NCI-H1105 (cell line): ENCODE measurements around the gene NRDC.
"Not testable (repeated sequence)": the region's sequence is repeated elsewhere in the genome, so short reads cannot be mapped to it uniquely, and the experiment has no call there.

ENCODE experiments used
- DNase-seq: peaks from one replicate; lab custom pipeline; 2025; lab: John Stamatoyannopoulos, UW

NRDC gene

GRCh38 chr1:51840743-51841461 is 37.6 kb downstream of the NRDC start:
- DNase-seq = no peak

DNA sequence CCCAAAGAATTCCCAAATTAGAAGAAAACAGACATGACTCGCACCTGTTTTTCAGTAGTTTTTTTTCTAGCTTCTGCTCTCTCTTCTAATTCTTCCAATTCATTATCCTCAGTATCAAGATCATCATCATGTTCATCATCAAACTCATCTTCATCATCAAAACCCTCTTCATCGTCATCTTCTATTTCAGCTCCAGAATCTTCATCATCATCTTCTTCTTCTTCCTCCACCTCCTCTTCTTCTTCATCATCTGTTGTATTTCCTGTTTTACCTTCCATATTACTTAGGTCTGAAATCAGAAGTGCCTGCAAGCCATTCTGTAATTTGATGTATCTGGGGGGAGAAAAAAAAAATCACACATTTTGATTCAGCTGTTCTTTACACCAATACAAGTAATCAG is 38.3 kb downstream of the NRDC start:
- no peak for DNase-seq

- no peak for DNase-seq
Measured at GRCh38 chr1:51839094-51839493, 39.4 kb downstream of the NRDC start.

DNA sequence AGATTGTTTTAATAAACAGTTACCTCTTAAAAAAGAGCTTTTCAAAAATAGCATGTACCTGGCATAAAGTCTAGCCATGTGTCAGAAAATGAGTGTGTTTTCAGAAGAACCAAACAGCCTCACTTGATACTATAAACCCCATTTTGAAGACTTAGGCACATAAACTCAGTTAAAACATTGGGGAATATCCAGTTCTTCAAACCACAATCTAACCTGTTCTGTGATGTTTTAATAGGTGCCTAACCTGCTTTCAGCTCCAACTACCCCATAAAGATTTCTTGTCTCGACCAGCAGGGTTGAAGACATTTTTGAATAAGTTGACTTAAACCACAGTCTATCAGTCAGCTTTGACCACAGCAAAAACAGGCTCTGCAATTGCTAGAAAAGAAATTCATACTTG is 41.3 kb downstream of the NRDC start:
- DNase-seq = no peak

- no peak for DNase-seq
Measured at GRCh38 chr1:51833700-51834099, 44.8 kb downstream of the NRDC start.

DNA sequence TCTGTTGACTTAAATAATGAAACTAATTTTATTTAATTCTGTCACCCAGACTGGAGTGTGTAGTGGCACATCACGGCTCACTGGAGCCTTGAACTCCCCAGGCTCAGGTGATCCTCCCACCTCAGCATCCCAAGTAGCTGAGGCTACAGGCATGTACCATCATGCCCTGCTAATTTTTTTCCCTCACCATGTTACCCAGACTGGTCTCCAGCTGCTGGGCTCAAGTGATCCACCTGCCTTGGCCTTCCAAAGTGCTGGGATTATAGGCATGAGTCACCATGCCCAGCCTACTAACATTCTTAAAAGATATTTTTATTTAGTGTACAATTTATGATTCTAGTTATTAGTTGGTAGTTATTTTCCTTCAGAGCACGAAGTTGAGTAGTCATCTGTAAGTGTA is 49.5 kb downstream of the NRDC start:
- DNase-seq = no peak

DNA sequence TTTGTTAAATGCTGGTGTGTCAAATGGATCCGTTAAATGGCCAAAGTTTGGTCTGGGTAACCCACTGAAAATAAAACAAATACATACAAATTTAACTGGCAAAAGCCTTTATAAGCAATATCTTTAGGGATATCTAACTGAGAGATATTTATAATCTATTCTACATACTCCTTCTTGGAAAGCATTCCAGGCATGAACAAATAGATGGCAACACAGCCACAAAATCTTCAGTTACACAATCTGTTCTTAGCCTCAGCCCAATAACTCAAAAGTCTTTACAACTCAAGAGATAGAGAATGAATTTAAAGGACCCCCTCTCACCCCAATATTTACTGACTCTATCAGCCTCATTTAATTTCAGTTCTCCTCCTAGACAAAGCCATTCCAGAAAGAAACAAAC is 58.7 kb downstream of the NRDC start:
- no peak for DNase-seq

- DNase-seq = not testable (repeated sequence)
Measured at GRCh38 chr1:51819021-51819420, 59.5 kb downstream of the NRDC start.

DNA sequence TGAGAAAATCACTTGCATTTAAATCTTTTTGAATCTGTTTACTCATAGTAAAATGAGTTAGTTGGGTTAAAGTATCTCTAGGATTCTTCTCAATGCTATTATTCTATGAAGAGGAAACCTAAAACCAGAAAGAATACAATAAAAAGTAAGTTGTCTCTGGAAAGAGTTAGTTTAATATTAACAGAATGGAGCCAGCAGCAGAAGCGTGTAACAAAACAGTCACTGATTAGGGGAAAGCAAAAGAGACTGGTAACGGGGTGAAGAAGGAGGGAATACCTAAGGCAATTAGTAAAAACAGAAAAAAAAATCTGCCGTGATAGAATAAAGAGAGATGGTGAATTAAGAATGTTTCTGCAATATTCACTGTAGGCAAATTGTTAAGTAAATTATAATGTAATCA is 60.0 kb downstream of the NRDC start:
- no peak for DNase-seq

DNA sequence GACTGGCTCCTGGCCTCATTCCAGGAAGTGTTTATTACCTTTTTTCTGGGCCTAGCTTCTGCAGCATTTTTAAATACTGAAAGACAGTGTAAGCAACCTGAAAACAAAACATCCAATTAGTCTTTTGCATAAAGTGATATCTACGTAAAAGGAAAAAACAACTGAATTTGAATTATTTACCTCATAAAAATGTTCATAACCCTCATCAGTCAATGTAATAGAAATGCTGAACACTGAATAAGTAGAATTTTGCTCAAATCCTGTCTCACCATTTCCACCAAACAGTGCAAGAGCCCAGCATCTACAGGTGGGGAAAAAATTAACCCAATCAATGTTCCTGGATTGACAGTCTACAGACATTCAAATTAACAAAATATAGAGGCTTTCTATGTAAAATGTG is 64.0 kb downstream of the NRDC start:
- DNase-seq = no peak

DNA sequence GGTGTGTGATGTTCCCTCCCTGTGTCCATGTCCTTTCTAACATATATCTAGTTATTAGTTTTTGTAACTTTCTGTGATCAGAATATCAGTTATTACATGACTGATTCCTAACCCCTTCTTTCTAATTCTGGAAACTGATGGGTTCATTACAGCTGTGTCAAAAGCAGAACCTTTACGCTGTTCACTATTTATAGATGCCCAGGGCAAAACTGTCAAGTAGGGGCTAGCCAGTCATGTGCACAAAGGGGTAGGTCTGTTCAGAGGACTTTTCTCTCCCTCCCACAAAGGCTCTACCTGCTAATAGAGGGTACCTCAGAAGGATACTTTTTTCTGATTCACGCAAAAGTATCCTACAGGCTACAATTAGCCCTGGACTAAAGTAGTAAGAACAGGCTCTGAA is 79.2 kb downstream of the NRDC start:
- no peak for DNase-seq

DNA sequence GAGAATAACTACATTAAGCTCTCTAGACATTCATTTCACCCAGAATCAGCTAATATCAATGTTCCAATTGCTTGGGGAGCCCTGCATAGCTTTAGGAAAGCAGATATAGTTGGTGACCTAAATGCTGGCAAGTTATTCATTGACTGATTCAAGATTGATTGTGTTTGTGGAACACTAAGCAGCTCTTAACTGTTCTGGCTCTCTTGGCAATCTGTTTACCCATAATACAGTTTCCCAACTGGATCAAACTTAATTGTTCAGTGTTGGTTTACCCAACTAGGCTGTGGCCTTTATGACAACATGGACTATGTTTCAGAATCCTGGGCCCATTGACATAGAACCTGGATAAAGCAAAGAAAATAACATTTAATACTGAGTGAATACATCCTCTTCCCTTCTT is 83.7 kb downstream of the NRDC start:
- no peak for DNase-seq

DNA sequence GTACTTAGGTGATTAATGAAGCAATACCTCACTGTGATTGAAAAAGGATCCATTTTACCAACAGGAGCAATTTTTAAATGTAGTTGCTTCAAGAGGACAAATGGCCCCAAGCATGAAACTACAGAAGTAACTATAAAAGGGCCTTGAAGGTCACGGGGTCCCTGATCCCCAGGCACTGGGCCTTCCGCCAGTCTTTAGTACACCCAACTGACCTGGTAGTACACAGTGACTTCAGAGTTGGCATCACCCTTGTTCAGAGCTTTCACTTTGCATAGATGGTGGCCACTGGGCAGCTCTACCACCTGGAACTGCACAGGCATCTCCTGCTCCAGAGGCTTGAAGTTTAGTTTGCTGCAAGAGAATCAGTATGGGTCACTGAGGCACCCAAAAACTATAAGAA is 84.3 kb downstream of the NRDC start:
- no peak for DNase-seq

DNA sequence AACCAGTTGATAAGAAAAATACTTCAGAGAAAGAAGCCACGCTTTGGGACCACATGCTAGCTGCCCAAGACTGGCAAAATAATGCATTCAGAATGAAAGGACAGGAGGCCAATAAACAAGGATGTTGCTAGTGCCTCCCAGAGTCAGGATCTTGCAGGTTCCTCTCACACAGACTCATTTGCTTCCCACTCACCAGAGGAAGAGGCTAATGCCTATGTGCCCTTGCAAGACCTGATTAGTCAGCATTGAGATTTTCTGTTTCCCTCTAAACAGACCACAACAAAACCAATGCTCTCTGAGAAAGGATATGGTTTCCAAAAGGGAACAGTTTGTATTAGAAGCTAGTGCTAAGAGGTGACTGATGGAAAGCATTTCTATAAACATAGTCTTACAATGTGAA is 85.7 kb downstream of the NRDC start:
- no peak for DNase-seq

- no peak for DNase-seq
Measured at GRCh38 chr1:51791888-51792287, 86.6 kb downstream of the NRDC start.

DNA sequence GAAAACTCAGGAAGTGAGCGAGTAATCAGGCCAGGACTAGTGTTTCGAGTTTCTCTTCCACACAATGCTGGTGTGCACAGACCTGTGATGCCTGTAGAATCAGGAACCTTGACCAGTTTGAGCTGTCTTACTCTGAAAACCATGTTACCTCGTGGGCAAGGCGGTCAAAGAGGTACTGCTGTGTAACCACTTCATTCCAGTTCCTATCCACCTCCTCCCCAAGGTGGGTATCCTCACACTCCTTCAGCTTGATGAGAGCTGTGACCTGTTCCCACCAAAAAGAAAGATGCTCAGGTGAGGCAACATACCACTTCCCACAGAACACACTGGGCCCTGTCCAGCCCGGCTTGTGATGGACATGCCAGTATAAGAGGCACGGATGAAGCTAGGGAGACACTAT is 88.1 kb downstream of the NRDC start:
- DNase-seq = no peak

- DNase-seq = no peak
Measured at GRCh38 chr1:51789342-51789741, 89.2 kb downstream of the NRDC start.

DNA sequence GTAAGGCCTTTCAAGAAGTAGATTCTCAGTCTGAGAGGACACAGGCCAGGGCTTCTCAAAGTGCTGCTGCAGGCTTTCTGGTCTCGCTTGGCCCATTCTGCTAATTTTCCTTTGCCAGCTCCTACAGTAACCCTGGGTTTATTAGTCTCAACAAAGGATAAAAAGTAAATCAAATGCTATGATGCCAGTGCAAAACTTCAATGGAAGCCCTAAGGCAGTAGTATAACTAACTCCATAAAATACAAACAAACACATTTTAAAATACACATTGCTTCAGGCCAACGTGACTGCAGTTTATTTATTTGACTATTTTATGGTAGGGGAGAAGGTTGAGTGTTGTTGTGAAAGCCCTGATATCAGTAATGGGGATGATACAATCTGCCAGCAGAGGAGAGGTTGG is 89.6 kb downstream of the NRDC start:
- no peak for DNase-seq

DNA sequence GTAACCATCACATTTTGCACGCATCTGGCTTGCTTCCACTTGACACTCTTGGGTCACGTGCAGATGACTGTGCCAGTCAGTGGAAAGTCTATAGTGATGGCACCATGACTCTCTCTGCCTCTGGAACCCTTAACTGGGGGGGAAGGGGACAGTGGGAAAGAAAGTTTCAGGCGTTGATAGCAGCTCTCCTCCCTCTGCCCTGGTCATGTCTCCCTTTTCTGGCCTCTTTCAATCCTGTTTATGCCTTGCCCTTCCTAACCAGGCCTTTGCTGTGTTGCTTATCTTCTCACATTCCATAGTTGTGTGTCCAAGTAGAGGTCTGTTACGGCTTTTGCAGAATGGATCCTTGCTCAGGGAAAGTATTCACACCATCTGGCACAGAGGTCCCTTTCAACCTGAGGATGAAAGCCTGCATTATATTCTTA is 93.5 kb downstream of the NRDC start:
- DNase-seq = no peak

DNA sequence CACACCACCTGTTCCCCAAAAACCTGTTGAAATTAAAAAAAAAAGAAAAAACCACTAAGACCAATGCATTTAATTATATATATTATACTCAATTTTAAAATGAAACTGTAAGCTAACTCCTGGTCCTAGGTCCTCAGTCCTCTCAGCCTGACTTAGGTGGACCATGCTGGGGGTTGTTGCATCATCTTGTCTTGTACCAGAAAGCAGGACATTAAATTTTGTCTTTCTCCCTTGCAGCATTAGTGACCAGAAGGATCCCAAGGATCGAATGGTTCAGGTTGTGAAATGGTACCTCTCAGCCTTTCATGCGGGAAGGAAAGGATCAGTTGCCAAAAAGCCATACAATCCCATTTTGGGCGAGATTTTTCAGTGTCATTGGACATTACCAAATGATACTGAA is 97.6 kb downstream of the NRDC start:
- no peak for DNase-seq

GRCh38 chr1:51776408-51776807 is 102.1 kb downstream of the NRDC start:
- no peak for DNase-seq

DNA sequence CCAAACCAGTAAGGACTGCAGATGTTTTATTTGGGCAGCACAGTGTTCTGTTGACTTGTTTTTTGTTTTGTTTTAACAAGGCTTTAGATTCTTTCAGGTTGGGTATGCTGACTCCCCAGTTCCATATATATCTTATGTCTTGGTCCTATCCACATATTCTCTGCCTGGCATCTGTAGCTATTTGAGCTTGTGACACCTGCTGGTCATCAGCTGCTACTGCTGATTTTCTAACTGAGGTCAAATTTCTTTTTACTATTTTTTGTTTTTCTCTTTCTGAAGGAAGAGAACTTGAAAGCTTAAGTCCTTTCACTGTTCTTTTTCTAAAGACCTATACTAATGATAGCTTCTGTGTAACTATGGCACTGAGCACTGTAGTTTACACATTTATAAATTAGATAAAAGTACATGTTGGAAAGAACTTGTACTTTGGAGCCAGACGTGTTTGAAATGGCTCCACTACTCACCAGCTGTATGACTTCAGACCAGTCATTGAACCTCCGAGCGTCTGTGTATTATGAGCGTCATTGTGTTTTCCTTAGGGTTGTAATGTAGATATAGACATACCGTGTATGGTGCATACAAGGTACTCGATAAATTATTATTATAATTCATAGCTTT is 109.4 kb downstream of the NRDC start:
- peak; percentile 9 for DNase-seq

GRCh38 chr1:51761351-51761750 is 117.2 kb downstream of the NRDC start:
- no peak for DNase-seq

DNA sequence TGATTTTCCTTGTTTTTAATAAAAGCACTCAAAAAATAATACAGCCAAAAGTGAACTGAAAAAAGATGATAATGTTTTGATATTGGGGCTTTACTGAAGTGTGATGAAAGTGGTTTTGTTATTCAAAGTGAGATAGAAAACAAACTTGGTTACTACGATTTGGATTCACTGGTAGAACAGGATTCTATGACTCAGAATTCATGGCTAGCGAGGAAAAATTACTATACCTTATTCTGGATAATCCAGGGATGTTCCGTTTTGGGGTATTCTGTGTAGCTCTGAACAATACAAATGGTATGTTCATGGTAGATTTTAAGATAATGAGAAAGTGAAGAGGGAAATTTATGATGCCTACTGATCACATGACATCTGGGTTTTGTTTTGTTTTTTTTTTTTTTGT is 117.7 kb downstream of the NRDC start:
- no peak for DNase-seq
